Skeletal muscle satellite cell (primary cell): ENCODE measurements around the gene MPDZ.

ENCODE experiments used
- H3K27me3 ChIP-seq: 2 replicates; pipeline ENCODE4 v1.7.0; 2013; ENCODE audit warnings: low read length; ENCODE audit not compliant: control insufficient read depth, insufficient read depth
- H3K36me3 ChIP-seq: 2 replicates; pipeline ENCODE4 v1.7.0; 2013; ENCODE audit warnings: mild to moderate bottlenecking, control low read depth, low read length; ENCODE audit not compliant: insufficient read depth
- H3K4me1 ChIP-seq: 2 replicates; pipeline ENCODE4 v1.7.0; 2013; ENCODE audit warnings: low read length; ENCODE audit not compliant: control insufficient read depth, insufficient read depth
- H3K4me2 ChIP-seq: 2 replicates; pipeline ENCODE4 v1.7.0; 2013; ENCODE audit warnings: mild to moderate bottlenecking, low read length
- H3K4me3 ChIP-seq: 2 replicates; pipeline ENCODE4 v1.7.0; 2013; ENCODE audit warnings: low read length
- H3K9ac ChIP-seq: 2 replicates; pipeline ENCODE4 v1.7.0; 2013; ENCODE audit warnings: mild to moderate bottlenecking, low read depth, low read length, moderate library complexity
- H3K9me3 ChIP-seq: replicated peaks from 2 replicates; pipeline ENCODE4 v1.7.0; 2013; ENCODE audit warnings: mild to moderate bottlenecking, control low read depth, low read length

Gene MPDZ

GRCh38 chr9:13100914-13101572 is 178.4 kb downstream of the MPDZ start:
- no peaks in the 10 kb centered on the region for H3K9me3 ChIP-seq
- H3K27me3 ChIP-seq, result no peaks in the 10 kb centered on the region
- H3K4me1 ChIP-seq, result no peaks in the 10 kb centered on the region
- H3K9ac ChIP-seq, result no peak overlapping the region
- no peak overlapping the region for H3K4me3 ChIP-seq
- H3K4me2 ChIP-seq, result no peak overlapping the region
- no peaks in the 10 kb centered on the region for H3K36me3 ChIP-seq

GRCh38 chr9:13095056-13095455 is 184.4 kb downstream of the MPDZ start:
- Histone ChIP-seq H3K4me2 (no peak overlapping the region), H3K9ac (no peak overlapping the region), H3K36me3 (no peaks in the 10 kb centered on the region), H3K4me3 (no peak overlapping the region), H3K27me3 (no peaks in the 10 kb centered on the region), H3K4me1 (no peaks in the 10 kb centered on the region), H3K9me3 (no peaks in the 10 kb centered on the region)

DNA sequence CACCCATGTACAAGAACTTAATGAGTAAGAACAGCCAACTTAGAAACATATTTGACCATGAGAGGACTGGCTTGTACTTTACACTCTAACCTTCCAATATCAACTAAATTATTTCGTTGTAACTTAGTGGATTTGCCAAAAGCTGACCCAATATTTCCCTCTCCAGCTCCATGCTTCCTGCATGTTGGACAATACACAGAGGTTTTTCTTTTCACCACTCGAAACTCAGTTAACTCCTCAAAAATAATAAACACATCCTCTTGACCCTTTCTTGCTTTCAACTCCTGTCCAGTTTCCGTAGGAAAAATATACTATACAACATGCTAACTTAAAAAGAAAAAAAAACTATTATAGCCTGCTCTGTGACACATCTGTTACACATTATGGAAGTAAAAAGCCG is 188.9 kb downstream of the MPDZ start:
- Histone ChIP-seq H3K27me3 (no peaks in the 10 kb centered on the region), H3K36me3 (no peaks in the 10 kb centered on the region), H3K4me1 (no peaks in the 10 kb centered on the region), H3K9me3 (no peaks in the 10 kb centered on the region), H3K4me2 (no peak overlapping the region), H3K9ac (no peak overlapping the region), H3K4me3 (no peak overlapping the region)

GRCh38 chr9:13089666-13090065 is 189.8 kb downstream of the MPDZ start:
- Histone ChIP-seq H3K4me2 (no peak overlapping the region), H3K4me1 (no peaks in the 10 kb centered on the region), H3K36me3 (no peaks in the 10 kb centered on the region), H3K27me3 (no peaks in the 10 kb centered on the region), H3K4me3 (no peak overlapping the region), H3K9ac (no peak overlapping the region), H3K9me3 (no peaks in the 10 kb centered on the region)

- Histone ChIP-seq H3K36me3 (no peaks in the 10 kb centered on the region), H3K9me3 (no peaks in the 10 kb centered on the region), H3K27me3 (no peaks in the 10 kb centered on the region), H3K4me3 (no peak overlapping the region), H3K4me2 (peak overlapping the region; percentile 72), H3K9ac (peak overlapping the region; percentile 34), H3K4me1 (peaks cover 2% of the 10 kb centered on the region)
Measured at GRCh38 chr9:13088720-13089427, 190.6 kb downstream of the MPDZ start.

- no peak overlapping the region for H3K9ac ChIP-seq
- H3K4me2 ChIP-seq, result no peak overlapping the region
- H3K36me3 ChIP-seq, result no peaks in the 10 kb centered on the region
- H3K4me1 ChIP-seq, result peaks cover 2% of the 10 kb centered on the region
- no peaks in the 10 kb centered on the region for H3K9me3 ChIP-seq
- no peaks in the 10 kb centered on the region for H3K27me3 ChIP-seq
- no peak overlapping the region for H3K4me3 ChIP-seq
Measured at GRCh38 chr9:13083963-13084528, 195.4 kb downstream of the MPDZ start.

DNA sequence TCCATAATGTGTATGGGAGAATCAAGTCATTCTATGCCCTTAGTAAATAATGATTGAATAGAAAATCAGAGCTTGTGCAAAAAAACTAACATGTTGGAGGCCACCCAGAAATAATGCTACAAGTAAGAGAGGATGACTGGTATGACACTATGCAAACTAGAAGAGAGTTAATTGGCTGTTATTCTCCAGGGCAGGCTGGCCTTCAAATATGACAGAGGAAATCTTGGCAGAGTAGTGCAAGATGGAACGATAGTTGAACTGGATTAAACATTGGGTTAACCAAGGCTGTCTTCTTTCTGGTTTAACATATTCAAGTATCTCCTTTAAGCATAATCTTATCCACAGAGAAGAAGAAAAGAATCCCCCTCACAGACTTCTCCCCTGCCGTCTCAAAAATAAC is 196.1 kb downstream of the MPDZ start:
- H3K4me1 ChIP-seq, result peaks cover 2% of the 10 kb centered on the region
- no peak overlapping the region for H3K4me2 ChIP-seq
- no peaks in the 10 kb centered on the region for H3K9me3 ChIP-seq
- no peak overlapping the region for H3K4me3 ChIP-seq
- no peaks in the 10 kb centered on the region for H3K27me3 ChIP-seq
- no peak overlapping the region for H3K9ac ChIP-seq
- H3K36me3 ChIP-seq, result no peaks in the 10 kb centered on the region

DNA sequence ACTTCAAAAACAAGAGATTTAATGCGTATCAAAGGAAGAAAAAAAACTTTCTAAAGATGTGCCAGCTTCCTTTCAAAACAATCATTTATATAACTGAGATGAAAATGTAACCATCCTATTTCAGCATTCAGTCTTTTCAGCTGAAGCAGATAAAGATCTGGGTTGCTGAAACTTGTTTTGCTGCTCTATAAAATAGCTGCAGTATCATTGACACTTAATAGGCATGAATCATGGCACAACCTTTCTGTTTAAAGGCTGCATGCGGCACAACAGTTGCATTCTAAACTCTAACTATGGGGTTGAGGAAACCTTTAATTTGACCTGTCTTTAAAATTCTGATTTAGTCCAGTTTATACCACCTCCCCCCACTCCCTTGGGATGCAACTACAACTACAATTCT is 196.7 kb downstream of the MPDZ start:
- no peaks in the 10 kb centered on the region for H3K27me3 ChIP-seq
- no peaks in the 10 kb centered on the region for H3K36me3 ChIP-seq
- H3K4me1 ChIP-seq, result peaks cover 2% of the 10 kb centered on the region
- no peaks in the 10 kb centered on the region for H3K9me3 ChIP-seq
- no peak overlapping the region for H3K4me2 ChIP-seq
- H3K4me3 ChIP-seq, result no peak overlapping the region
- H3K9ac ChIP-seq, result no peak overlapping the region

DNA sequence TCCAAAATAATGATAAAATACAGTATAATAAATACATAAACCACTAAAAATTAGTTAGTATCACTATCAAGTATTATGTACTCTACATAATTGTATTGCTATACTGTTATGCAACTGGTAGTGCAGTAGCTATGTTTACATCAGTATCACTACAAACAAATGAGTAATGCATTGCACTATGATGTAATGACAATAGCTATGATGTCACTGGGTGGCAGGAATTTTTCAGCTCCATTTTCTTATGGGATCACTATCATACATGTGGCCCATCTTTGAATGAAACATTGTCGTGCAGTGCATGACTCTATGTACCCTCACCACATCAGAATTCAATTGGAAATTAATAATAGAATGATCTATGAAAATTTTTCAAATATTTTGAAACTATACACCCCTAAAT is 201.3 kb downstream of the MPDZ start:
- H3K27me3 ChIP-seq, result no peaks in the 10 kb centered on the region
- H3K36me3 ChIP-seq, result no peaks in the 10 kb centered on the region
- H3K9me3 ChIP-seq, result no peaks in the 10 kb centered on the region
- H3K9ac ChIP-seq, result no peak overlapping the region
- no peaks in the 10 kb centered on the region for H3K4me1 ChIP-seq
- no peak overlapping the region for H3K4me2 ChIP-seq
- H3K4me3 ChIP-seq, result no peak overlapping the region

- Histone ChIP-seq H3K9me3 (no peaks in the 10 kb centered on the region), H3K4me2 (no peak overlapping the region), H3K27me3 (no peaks in the 10 kb centered on the region), H3K36me3 (no peaks in the 10 kb centered on the region), H3K4me3 (no peak overlapping the region), H3K4me1 (no peaks in the 10 kb centered on the region), H3K9ac (no peak overlapping the region)
Measured at GRCh38 chr9:13076616-13077015, 202.9 kb downstream of the MPDZ start.

- no peaks in the 10 kb centered on the region for H3K9me3 ChIP-seq
- no peak overlapping the region for H3K4me3 ChIP-seq
- no peaks in the 10 kb centered on the region for H3K36me3 ChIP-seq
- no peaks in the 10 kb centered on the region for H3K4me1 ChIP-seq
- H3K27me3 ChIP-seq, result no peaks in the 10 kb centered on the region
- no peak overlapping the region for H3K4me2 ChIP-seq
- no peak overlapping the region for H3K9ac ChIP-seq
Measured at GRCh38 chr9:13071921-13072320, 207.6 kb downstream of the MPDZ start.
